Activated effector memory CD4-positive, alpha-beta T cell treated with Interleukin-2 at 50 U/mL for 16 hours (primary cell): ENCODE data around the gene GALNT16.
"Not testable (repeated sequence)": the region's sequence is repeated elsewhere in the genome, so short reads cannot be mapped to it uniquely, and the experiment has no call there.

Experiments used
- DNase-seq: peaks from one replicate; pipeline ENCODE4 v3.0.0-alpha.2; 2020

The GALNT16 gene

GRCh38 chr14:69288011-69288771, 28.2 kb downstream of the GALNT16 start:
- DNase-seq, result no peak

- DNase-seq, result no peak
These were observed 29.2 kb downstream of the GALNT16 start for GRCh38 chr14:69288956-69289705.

GRCh38 chr14:69289811-69290520, 30.0 kb downstream of the GALNT16 start:
- DNase-seq, result no peak

GRCh38 chr14:69290881-69291280, 30.9 kb downstream of the GALNT16 start:
- not testable (repeated sequence) for DNase-seq

DNA sequence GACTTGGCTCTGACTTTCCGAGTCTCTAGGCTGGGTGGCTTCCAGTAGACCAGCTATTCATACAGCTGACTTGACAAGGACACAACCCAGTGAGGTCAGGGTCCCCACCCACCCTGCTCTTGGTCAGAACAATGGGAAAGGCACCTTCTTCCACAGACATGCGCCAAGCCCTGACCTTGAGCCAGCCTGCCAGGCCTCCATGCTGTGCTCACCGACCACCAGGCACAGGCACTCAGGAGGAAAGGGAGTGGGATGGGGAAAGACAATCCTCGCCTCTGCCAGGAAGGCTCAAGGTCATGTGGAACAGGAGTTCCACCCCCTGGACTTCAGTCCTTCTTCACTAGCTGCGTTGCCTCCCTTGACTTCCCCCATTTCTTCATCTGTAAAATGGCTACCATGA, 31.4 kb downstream of the GALNT16 start:
- no peak for DNase-seq

- no peak for DNase-seq
These were observed 32.1 kb downstream of the GALNT16 start for GRCh38 chr14:69291891-69292561.

- DNase-seq, result no peak
These were observed 38.4 kb downstream of the GALNT16 start for GRCh38 chr14:69298131-69299071.

GRCh38 chr14:69299286-69300035, 39.5 kb downstream of the GALNT16 start:
- no peak for DNase-seq

- no peak for DNase-seq
These were observed 40.8 kb downstream of the GALNT16 start for GRCh38 chr14:69300601-69301221.

DNA sequence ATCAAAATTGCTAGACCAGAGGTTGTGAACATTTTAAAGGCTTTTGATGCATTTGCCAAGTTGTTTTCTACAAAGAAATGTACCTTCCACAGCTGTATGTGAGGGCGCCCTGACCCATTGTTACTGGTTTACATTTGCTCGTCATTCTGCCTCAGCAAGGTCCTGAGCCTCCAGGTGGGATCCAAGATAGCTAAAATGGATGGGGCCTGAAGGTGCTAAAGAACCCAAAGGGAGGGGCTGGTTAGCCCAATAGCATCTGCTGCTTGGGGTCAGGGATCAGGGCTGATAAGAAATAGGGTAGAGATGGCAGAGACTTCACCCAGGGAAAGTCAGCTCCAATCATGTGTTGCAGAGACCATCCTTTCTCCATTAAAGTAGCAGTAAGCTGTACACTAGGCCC, 43.1 kb downstream of the GALNT16 start:
- no peak for DNase-seq

- DNase-seq, result no peak
These were observed 52.6 kb downstream of the GALNT16 start for GRCh38 chr14:69312608-69313007.

GRCh38 chr14:69313176-69313575, 53.2 kb downstream of the GALNT16 start:
- no peak for DNase-seq

GRCh38 chr14:69314327-69314726, 54.4 kb downstream of the GALNT16 start:
- no peak for DNase-seq

DNA sequence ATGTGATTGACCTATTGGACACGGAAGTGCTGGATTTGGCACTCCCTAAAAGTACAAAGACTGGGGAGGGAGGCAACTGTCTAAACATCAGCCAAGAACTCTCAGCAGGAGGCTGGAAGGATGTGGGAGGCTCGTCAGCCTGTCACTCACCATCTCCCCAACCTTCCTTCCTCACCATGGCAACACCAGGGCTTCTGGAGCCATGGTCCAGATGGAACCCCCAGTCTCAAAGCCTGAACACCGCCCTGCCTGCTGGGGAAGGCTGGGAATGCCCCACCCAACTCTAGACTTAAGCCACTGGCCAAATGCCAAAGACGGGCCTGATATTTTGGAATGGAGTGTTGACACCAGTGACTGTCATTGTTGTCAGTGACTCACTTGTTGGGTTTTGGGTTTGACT, 55.3 kb downstream of the GALNT16 start:
- no peak for DNase-seq

DNA sequence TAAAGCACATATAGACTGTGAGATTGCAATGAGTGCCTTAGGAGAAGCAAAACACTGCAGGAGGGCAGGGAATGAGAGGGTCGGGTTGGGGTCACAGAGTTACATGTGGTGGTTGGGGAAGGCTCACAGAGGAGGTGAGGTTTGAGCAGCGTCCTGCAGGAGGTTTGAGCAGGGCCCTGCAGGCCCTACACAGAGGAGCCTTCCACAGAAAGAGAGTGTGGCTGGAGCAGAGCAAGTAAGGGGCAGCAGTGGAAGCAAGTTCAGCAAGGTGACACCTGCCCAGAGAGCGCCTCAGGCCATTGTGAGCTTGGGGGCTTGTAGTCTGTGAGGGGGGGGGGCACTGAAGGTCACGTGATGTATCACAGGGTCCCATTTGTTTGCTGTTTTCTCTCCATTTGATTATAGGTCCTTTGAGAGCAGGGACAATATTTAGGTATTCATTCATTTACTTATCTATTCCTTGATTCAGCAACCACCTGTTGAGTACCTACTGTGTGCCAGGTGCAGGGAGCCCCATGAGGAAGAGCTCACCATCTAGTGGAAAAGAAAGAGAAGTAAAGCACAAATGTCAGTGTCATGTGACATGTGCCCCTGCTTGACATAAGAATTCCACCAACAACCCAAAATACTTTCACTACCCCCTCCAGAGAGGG, 56.6 kb downstream of the GALNT16 start:
- DNase-seq, result no peak

GRCh38 chr14:69317102-69317755, 57.3 kb downstream of the GALNT16 start:
- DNase-seq, result no peak

GRCh38 chr14:69317780-69318179, 57.8 kb downstream of the GALNT16 start:
- DNase-seq, result no peak

DNA sequence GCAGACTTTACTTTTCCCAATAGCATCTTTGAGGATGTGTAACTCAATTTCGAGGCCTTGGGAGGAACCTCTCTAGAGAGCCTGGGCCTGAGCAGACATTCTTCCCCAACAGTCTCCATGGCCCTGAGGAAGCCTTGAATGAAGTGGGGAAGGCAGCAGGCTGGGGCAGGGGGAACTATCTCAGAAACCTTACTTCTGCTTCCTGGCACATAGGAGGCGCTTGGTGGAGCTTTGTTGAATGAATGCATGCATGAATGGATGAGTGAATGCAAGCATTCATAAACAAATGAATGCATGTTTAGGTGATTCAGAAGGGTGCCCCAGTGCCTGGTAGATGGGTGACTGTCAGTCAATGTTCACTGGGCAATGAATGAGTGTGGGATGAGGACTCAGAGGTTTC, 58.3 kb downstream of the GALNT16 start:
- no peak for DNase-seq

DNA sequence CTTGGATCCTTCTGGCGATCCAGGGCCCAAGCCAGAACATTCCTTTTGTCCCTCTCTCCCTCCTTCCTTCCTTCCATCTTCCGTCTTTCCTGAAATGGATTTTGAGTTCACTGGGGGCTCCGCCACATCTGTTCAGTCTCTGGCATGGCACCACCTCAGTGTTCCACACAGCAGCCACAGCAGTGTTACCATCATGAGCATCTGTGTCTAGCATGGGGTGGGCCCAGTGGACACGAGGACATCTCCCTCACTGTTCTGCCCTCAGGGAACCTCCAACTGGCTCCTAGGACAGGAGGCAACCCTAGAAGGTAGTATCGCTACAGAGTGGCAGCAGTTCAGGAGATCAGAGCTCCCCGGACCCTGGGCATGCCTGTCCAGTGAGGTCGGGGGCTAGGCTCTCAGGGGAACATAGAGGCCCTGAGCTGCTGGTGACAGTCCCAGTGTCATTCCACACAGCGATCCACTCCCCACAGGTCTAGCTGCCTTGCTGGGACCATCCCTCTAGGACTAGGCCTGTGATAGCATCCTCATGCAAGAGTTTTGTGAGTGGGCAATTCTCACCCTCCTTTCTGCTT, 59.0 kb downstream of the GALNT16 start:
- no peak for DNase-seq
